ENCODE measurements around the gene RNF26. TPM values are rescaled to one million over a fixed set of nuclear protein-coding genes. Genes with fewer than 3 reads are reported as not detected.
A peak's percentile ranks its signal among the peaks of the same experiment; 100 is the strongest.

The RNF26 gene
- total and polyA plus RNA-seq, 2 of the 4 experiments (the other 2 are of a cell fraction) = 3.4 to 36.7 TPM

DNA sequence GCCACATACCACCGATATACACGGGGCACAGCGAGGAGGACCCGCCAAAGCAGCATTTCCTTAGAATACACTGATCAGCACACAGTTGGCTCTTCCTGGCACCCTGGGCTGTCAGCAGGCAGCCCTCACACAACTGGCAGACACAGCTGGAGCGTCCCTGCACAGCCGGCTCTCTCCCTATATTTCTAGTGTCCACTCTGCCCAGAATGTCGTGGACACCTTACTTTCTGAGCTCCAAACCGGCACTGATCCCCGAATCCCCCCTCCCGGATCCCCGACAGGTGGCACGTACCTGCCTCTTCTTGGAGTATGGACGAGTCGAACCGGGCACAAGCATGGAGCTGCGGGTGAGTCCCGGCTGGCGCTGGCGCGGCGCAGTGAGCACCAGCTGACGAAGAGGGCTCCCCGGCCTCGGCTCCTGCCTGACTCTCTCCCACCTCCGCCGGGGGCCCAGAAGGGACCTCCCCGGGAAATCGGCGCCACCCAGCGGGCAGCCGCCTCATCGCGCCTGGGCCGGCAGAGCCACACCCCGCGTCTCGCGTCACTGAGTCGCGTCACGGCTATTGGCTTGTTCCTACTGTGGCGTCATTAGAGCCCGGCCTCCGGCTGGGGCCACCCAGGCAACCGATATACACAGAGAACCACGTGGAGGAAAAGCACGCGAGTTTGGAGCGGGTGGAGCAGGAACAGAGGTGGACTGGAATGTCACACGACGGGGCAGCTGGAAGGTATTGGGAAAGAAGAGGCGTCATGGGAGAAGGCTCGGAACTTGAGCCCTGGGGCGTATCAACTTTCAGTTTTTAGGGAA lies 47.1 kb downstream of the RNF26 start, which contains the start of gene USP2:
Gene USP2, minus strand, starts transcription at position 510 of the 808 bp plus-strand sequence. CDS start 8,210 bp downstream, outside the sequence.
- Histone ChIP-seq H4K8ac (ENCODE audit: low read depth in 2 of 2, low read length in 2 of 2) (no peak within 1 kb of the TSS), H2AK9ac (replicated peaks; ENCODE audit: low read depth, low read length, poor library complexity) (peak within 1 kb of the TSS; percentile 10), H2BK20ac (ENCODE audit: low read depth, low read length) (no peak within 1 kb of the TSS), H4K5ac (ENCODE audit: low read depth, low read length) (no peak within 1 kb of the TSS), H3K36me3 (ENCODE audit: control insufficient read depth, insufficient read depth, low read length) (no peaks in the 10 kb centered on the region), H3K9ac (ENCODE audit: low read depth, low read length) (peak within 1 kb of the TSS; percentile 36), H3K9me3 (ENCODE audit: control insufficient read depth, insufficient read depth, low read length) (no peaks in the 10 kb centered on the region), H3K4me2 (ENCODE audit: low read depth, low read length) (peak within 1 kb of the TSS; percentile 83), H2BK15ac (ENCODE audit: low read depth, low read length) (peak within 1 kb of the TSS; percentile 11; the same call in 1 of the 3 replicates), H3K23ac (ENCODE audit: low read depth, low read length) (no peak within 1 kb of the TSS), H3K27me3 (ENCODE audit: control insufficient read depth, insufficient read depth, low read length) (peaks cover 20% of the 10 kb centered on the region), H2AFZ (replicated peaks; ENCODE audit: low read length, poor library complexity) (peak within 1 kb of the TSS; percentile 98), H3K4me3 (ENCODE audit: insufficient read depth, low read depth, low read length) (peak within 1 kb of the TSS; percentile 50), H3K4ac (ENCODE audit: low read depth, low read length) (peak within 1 kb of the TSS; percentile 57; the same call in 1 of the 2 replicates), H3K56ac (ENCODE audit: extremely low read depth, insufficient read depth, low read length) (no peak within 1 kb of the TSS), H2AK5ac (ENCODE audit: low read depth, low read length) (peak within 1 kb of the TSS; percentile 15; the same call in 1 of the 2 replicates), H3K79me1 (ENCODE audit: low read depth in 1 of 2, low read length in 2 of 2) (no peaks in the 10 kb centered on the region), H2BK120ac (ENCODE audit: low read depth, low read length) (peak within 1 kb of the TSS; percentile 42; the same call in 1 of the 2 replicates), H3K27ac (ENCODE audit: insufficient read depth, low read length) (no peak within 1 kb of the TSS; the same call in 1 of the 2 replicates), H3K14ac (replicated peaks; ENCODE audit: low read depth, low read length) (peak within 1 kb of the TSS; percentile 54), H4K20me1 (ENCODE audit: insufficient read depth, low read length) (no peaks in the 10 kb centered on the region), H3K9me1 (ENCODE audit: insufficient read depth, low read length) (no peaks in the 10 kb centered on the region; the same call in 1 of the 2 replicates), H3K4me1 (ENCODE audit: control insufficient read depth, insufficient read depth, low read length) (peaks cover 10% of the 10 kb centered on the region), H4K91ac (ENCODE audit: insufficient read depth, low read depth, low read length) (no peak within 1 kb of the TSS), H2BK5ac (ENCODE audit: low read depth, low read length, poor library complexity, severe bottlenecking) (no peak within 1 kb of the TSS), H3K18ac (ENCODE audit: low read depth, low read length) (no peak within 1 kb of the TSS)
- ChIA-PET POLR2A (ENCODE audit: unreplicated experiment) (no interaction called here), CTCF (interaction anchor here (0.8 to 3.2 kb wide), 11 partner anchors 9 to 348 kb away, joined by 3 to 23 read pairs (median 4); partner anchors contain the start of genes C1QTNF5 and NECTIN1)
- intact Hi-C loops (cut with micrococcal nuclease) = loop anchor here (1.0 to 2.0 kb wide), 2 partner anchors 41 to 93 kb away; partner anchors contain the start of gene THY1
- DNase-seq = peak; percentile 96
- BruUV-seq (replicated peaks) = no TSS peak
- ATAC-seq (ENCODE audit: low read depth) = peak; percentile 99
- dilution Hi-C loops (cut with HindIII; ENCODE audit: low sequenced_read_pairs, unreplicated experiment) = no loop called here
- 0% methylated on average over 38 of the region's 54 CpGs; no CpG with 5 or more reads in 1 of the 2 experiments for WGBS, 2 experiments (ENCODE audit: extremely low coverage in 2 of 2, insufficient read length in 1 of 2)
- in situ Hi-C loops (cut with MboI; ENCODE audit: low sequenced_read_pairs) = no loop called here
- TF ChIP-seq RAD21 (IDR thresholded peaks at IDR 0.05; ENCODE audit: low read length) = peak; percentile 72
- no peak for TF ChIP-seq FOS (IDR thresholded peaks at IDR 0.05; ENCODE audit: low read depth, low read length)
- TF ChIP-seq RCOR1 (IDR thresholded peaks at IDR 0.05; ENCODE audit: insufficient replicate concordance, low read length) = no peak
- TF ChIP-seq, protein P1, sequence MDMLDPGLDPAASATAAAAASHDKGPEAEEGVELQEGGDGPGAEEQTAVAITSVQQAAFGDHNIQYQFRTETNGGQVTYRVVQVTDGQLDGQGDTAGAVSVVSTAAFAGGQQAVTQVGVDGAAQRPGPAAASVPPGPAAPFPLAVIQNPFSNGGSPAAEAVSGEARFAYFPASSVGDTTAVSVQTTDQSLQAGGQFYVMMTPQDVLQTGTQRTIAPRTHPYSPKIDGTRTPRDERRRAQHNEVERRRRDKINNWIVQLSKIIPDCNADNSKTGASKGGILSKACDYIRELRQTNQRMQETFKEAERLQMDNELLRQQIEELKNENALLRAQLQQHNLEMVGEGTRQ (IDR thresholded peaks at IDR 0.05; ENCODE audit: low read depth, low read length) = peak; percentile 94
- TF ChIP-seq RFX5 (IDR thresholded peaks at IDR 0.05; ENCODE audit: low read depth, low read length) = peak; percentile 51; the same call in 1 of the 2 replicates
- TF ChIP-seq POLR2A (IDR thresholded peaks at IDR 0.05; ENCODE audit: low read depth, low read length) = no peak; the same call in 1 of the 2 replicates
- peak; percentile 67 for TF ChIP-seq SMC3 (IDR thresholded peaks at IDR 0.05; ENCODE audit: low read depth, low read length)
- TF ChIP-seq CEBPB (IDR thresholded peaks at IDR 0.05; ENCODE audit: low read depth, low read length) = peak; percentile 92
- peak; percentile 100 for TF ChIP-seq MXI1 (IDR thresholded peaks at IDR 0.05; ENCODE audit: borderline replicate concordance, low read depth, low read length)
- no peak for TF ChIP-seq CHD1 (IDR thresholded peaks at IDR 0.05; ENCODE audit: low read depth, low read length)
- peak; percentile 90 for TF ChIP-seq BHLHE40 (IDR thresholded peaks at IDR 0.05; ENCODE audit: low read depth, low read length)
- TF ChIP-seq, protein P2, sequence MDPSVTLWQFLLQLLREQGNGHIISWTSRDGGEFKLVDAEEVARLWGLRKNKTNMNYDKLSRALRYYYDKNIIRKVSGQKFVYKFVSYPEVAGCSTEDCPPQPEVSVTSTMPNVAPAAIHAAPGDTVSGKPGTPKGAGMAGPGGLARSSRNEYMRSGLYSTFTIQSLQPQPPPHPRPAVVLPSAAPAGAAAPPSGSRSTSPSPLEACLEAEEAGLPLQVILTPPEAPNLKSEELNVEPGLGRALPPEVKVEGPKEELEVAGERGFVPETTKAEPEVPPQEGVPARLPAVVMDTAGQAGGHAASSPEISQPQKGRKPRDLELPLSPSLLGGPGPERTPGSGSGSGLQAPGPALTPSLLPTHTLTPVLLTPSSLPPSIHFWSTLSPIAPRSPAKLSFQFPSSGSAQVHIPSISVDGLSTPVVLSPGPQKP (IDR thresholded peaks at IDR 0.05; ENCODE audit: borderline replicate concordance, low read depth, low read length) = no peak
- TF ChIP-seq, protein P3, sequence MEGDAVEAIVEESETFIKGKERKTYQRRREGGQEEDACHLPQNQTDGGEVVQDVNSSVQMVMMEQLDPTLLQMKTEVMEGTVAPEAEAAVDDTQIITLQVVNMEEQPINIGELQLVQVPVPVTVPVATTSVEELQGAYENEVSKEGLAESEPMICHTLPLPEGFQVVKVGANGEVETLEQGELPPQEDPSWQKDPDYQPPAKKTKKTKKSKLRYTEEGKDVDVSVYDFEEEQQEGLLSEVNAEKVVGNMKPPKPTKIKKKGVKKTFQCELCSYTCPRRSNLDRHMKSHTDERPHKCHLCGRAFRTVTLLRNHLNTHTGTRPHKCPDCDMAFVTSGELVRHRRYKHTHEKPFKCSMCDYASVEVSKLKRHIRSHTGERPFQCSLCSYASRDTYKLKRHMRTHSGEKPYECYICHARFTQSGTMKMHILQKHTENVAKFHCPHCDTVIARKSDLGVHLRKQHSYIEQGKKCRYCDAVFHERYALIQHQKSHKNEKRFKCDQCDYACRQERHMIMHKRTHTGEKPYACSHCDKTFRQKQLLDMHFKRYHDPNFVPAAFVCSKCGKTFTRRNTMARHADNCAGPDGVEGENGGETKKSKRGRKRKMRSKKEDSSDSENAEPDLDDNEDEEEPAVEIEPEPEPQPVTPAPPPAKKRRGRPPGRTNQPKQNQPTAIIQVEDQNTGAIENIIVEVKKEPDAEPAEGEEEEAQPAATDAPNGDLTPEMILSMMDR (conservative IDR thresholded peaks at IDR 0.05; ENCODE audit: low read depth, low read length) = peak; percentile 96

Data from IMR-90 (cell line).